ENCODE measurements around the gene ABCA13. TPM values are rescaled to one million over a fixed set of nuclear protein-coding genes. Genes with fewer than 3 reads are reported as not detected.

Gene ABCA13
- polyA plus RNA-seq, 1 of the 3 experiments (the other 2 are of a cell fraction): not detected

GRCh38 chr7:48528646-48529045 is 357.4 kb downstream of the ABCA13 start (continued):
- no peak for TF ChIP-seq RAD21 (IDR thresholded peaks at IDR 0.05; ENCODE audit: low read length)

- no peak overlapping the region for H3K4me3 ChIP-seq (ENCODE audit: low read depth in 2 of 2, low read length in 1 of 2)
Observed at GRCh38 chr7:48537561-48537960, 366.3 kb downstream of the ABCA13 start.

DNA sequence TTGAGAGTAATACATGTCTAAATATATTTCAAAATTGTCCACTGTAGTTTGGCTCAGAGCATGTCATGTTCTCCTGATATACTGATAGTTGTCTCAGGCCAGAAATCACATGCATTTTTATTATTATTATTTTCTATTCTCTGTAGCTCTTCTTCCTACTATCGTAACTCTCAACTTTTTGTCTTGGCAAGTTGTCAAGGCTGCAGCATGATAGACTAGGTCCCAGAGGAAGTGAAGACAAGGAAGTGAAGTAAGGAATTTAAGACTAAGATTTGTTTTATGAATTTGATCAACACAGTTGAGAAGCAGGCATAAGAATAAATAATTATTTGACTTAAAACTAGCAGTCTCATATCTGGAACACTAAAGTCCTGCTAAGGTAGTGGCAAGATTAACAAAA is 369.5 kb downstream of the ABCA13 start:
- Histone ChIP-seq H2AFZ (ENCODE audit: low read depth) (no peak overlapping the region), H3K4me1 (ENCODE audit: control insufficient read depth in 1 of 2, insufficient read depth in 2 of 2, low read depth in 1 of 2, low read length in 1 of 2) (no peaks in the 10 kb centered on the region; a peak in 1 of 4 replicates)

More at GRCh38 chr7:48537561-48537960, 366.3 kb downstream of the ABCA13 start:
- WGBS (ENCODE audit: low lambda C conversion rate): 2% methylated on average over 2 of the region's 2 CpGs
- no peaks in the 10 kb centered on the region; a peak in 1 of 4 replicates for H3K4me1 ChIP-seq (ENCODE audit: control insufficient read depth in 1 of 2, insufficient read depth in 2 of 2, low read depth in 1 of 2, low read length in 1 of 2)
- no peak overlapping the region for H3K4me2 ChIP-seq
- CTCF ChIA-PET: no interaction called here
- H3K79me2 ChIP-seq (ENCODE audit: insufficient read depth): no peaks in the 10 kb centered on the region
- DNase-seq: no peak
- H4K20me1 ChIP-seq (ENCODE audit: insufficient read depth): no peaks in the 10 kb centered on the region
- H3K9me2 ChIP-seq: no peaks in the 10 kb centered on the region; the same call in 1 of the 2 replicates
- TF ChIP-seq, protein P1, sequence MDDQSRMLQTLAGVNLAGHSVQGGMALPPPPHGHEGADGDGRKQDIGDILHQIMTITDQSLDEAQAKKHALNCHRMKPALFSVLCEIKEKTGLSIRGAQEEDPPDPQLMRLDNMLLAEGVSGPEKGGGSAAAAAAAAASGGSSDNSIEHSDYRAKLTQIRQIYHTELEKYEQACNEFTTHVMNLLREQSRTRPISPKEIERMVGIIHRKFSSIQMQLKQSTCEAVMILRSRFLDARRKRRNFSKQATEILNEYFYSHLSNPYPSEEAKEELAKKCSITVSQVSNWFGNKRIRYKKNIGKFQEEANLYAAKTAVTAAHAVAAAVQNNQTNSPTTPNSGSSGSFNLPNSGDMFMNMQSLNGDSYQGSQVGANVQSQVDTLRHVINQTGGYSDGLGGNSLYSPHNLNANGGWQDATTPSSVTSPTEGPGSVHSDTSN (IDR thresholded peaks at IDR 0.05): no peak
- TF ChIP-seq RFX5 (IDR thresholded peaks at IDR 0.05; ENCODE audit: low read length) (no peak), NRF1 (IDR thresholded peaks at IDR 0.05; ENCODE audit: low read depth, low read length) (no peak), ELF1 (IDR thresholded peaks at IDR 0.05) (no peak)
- no peak overlapping the region for H3K27ac ChIP-seq (ENCODE audit: low read depth in 2 of 2, low read length in 1 of 2)
- no peaks in the 10 kb centered on the region for H3K27me3 ChIP-seq (ENCODE audit: insufficient read depth)
- POLR2A ChIA-PET: no interaction called here
- no peak overlapping the region for H2AFZ ChIP-seq (ENCODE audit: low read depth)
- no peaks in the 10 kb centered on the region; the same call in 1 of the 2 replicates for H3K9me3 ChIP-seq
- H3K9ac ChIP-seq: no peak overlapping the region
- H3K36me3 ChIP-seq (replicated peaks in 1 of 2; ENCODE audit: control insufficient read depth in 1 of 2, insufficient read depth in 2 of 2, low read length in 1 of 2): no peaks in the 10 kb centered on the region
- no peaks in the 10 kb centered on the region for H3F3A ChIP-seq (replicated peaks; ENCODE audit: insufficient read depth)

More for the DNA sequence above, 369.5 kb downstream of the ABCA13 start:
- H3K9me3 ChIP-seq: no peaks in the 10 kb centered on the region; the same call in 1 of the 2 replicates
- 0% methylated on average over 1 of the region's 1 CpG for WGBS (ENCODE audit: low lambda C conversion rate)
- H3K4me3 ChIP-seq (ENCODE audit: low read depth in 2 of 2, low read length in 1 of 2): no peak overlapping the region
- H3F3A ChIP-seq (replicated peaks; ENCODE audit: insufficient read depth): no peaks in the 10 kb centered on the region
- H3K79me2 ChIP-seq (ENCODE audit: insufficient read depth): no peaks in the 10 kb centered on the region
- no peaks in the 10 kb centered on the region for H4K20me1 ChIP-seq (ENCODE audit: insufficient read depth)
- no peaks in the 10 kb centered on the region for H3K27me3 ChIP-seq (ENCODE audit: insufficient read depth)
- ChIA-PET POLR2A (no interaction called here), CTCF (interaction anchor here (0.7 kb wide), 1 partner anchor 775 kb away, joined by 3 read pairs; no protein-coding TSS in a partner anchor)
- DNase-seq: no peak
- H3K27ac ChIP-seq (ENCODE audit: low read depth in 2 of 2, low read length in 1 of 2): no peak overlapping the region
- H3K4me2 ChIP-seq: no peak overlapping the region
- H3K36me3 ChIP-seq (replicated peaks in 1 of 2; ENCODE audit: control insufficient read depth in 1 of 2, insufficient read depth in 2 of 2, low read length in 1 of 2): no peaks in the 10 kb centered on the region
- H3K9ac ChIP-seq: no peak overlapping the region
- H3K9me2 ChIP-seq: no peaks in the 10 kb centered on the region; the same call in 1 of the 2 replicates
- TF ChIP-seq NRF1 (IDR thresholded peaks at IDR 0.05; ENCODE audit: low read depth, low read length) (no peak), YY1 (IDR thresholded peaks at IDR 0.05; ENCODE audit: low read depth) (no peak), JUND (IDR thresholded peaks at IDR 0.05) (no peak), NFIC (IDR thresholded peaks at IDR 0.05; ENCODE audit: borderline replicate concordance) (no peak), RAD21 (IDR thresholded peaks at IDR 0.05; ENCODE audit: low read length) (no peak), TEAD4 (IDR thresholded peaks at IDR 0.05; ENCODE audit: borderline replicate concordance, insufficient read depth) (no peak), EP300 (IDR thresholded peaks at IDR 0.05; ENCODE audit: borderline replicate concordance in 1 of 2, low read depth in 1 of 2, low read length in 1 of 2) (no peak), TCF12 (IDR thresholded peaks at IDR 0.05) (no peak), GATA2 (CRISPR knock-in tag; IDR thresholded peaks at IDR 0.05) (no peak), RCOR1 (IDR thresholded peaks at IDR 0.05; ENCODE audit: low read length) (no peak), MAX (IDR thresholded peaks at IDR 0.05; ENCODE audit: low read depth) (no peak)
- TF ChIP-seq, protein P2, sequence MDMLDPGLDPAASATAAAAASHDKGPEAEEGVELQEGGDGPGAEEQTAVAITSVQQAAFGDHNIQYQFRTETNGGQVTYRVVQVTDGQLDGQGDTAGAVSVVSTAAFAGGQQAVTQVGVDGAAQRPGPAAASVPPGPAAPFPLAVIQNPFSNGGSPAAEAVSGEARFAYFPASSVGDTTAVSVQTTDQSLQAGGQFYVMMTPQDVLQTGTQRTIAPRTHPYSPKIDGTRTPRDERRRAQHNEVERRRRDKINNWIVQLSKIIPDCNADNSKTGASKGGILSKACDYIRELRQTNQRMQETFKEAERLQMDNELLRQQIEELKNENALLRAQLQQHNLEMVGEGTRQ (IDR thresholded peaks at IDR 0.05; ENCODE audit: borderline replicate concordance, low read depth, low read length): no peak
- TF ChIP-seq, protein P3, sequence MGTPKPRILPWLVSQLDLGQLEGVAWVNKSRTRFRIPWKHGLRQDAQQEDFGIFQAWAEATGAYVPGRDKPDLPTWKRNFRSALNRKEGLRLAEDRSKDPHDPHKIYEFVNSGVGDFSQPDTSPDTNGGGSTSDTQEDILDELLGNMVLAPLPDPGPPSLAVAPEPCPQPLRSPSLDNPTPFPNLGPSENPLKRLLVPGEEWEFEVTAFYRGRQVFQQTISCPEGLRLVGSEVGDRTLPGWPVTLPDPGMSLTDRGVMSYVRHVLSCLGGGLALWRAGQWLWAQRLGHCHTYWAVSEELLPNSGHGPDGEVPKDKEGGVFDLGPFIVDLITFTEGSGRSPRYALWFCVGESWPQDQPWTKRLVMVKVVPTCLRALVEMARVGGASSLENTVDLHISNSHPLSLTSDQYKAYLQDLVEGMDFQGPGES (IDR thresholded peaks at IDR 0.05; ENCODE audit: low read depth, low read length): no peak
